GM19328 (cell line): Measurements from ENCODE around the gene DDX43.
"Not testable (repeated sequence)": the region's sequence is repeated elsewhere in the genome, so short reads cannot be mapped to it uniquely, and the experiment has no call there.

ENCODE experiments used
- ATAC-seq: cut with Tn5 transposase; IDR thresholded peaks from one replicate; pipeline ENCODE4 v1.9.1; 2021; ENCODE audit warnings: mild to moderate bottlenecking, moderate library complexity; ENCODE audit not compliant: unreplicated experiment

Gene DDX43

GRCh38 chr6:73388800-73389512, 5.7 kb upstream of the DDX43 start:
- peak; percentile 72 for ATAC-seq

DNA sequence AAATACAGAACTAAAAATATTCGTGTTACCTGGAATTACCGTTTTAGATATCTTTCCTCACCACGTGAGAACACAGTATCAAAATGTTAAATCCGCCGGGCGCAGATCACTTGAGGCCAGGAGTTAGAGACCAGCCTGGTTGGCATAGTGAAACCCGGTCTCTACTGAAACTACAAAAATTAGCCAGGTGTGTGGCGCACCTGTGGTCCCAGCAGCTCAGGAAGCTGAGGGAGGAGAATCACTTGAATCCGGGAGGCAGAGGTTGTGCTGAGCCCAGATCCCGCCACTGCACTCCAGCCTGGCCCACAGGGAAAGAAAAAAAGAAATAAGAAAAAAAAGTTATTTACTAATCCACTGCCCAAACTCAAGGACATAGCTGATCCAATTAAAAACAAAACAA, 4.8 kb upstream of the DDX43 start:
- no peak for ATAC-seq

- no peak for ATAC-seq
Observed at GRCh38 chr6:73391675-73392074, 3.0 kb upstream of the DDX43 start.

GRCh38 chr6:73392188-73392587, 2.4 kb upstream of the DDX43 start:
- ATAC-seq, result not testable (repeated sequence)

GRCh38 chr6:73393278-73393677, 1.4 kb upstream of the DDX43 start:
- ATAC-seq, result no peak

DNA sequence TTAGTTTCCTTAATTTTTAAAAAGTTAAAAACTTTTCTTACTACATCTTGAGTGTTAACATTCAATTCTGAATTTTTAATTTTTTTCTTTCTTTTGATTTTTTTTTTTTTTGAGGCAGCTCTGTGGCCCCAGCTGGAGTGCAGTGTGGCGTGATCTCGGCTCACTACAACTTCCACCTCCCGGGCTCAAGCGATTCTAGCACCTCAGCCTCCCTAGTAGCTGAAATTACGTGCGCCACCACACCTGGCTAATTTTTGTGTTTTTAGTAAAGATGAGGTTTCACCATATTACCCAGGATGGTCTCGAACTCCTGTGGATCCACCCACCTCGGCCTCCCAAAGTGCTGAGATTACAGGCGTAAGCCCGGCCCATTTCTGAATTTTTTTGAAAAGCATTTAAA, 1.2 kb downstream of the DDX43 start:
- ATAC-seq, result no peak

- ATAC-seq, result no peak
Observed at GRCh38 chr6:73400656-73401055, 6.0 kb downstream of the DDX43 start.

GRCh38 chr6:73409395-73409794, 14.8 kb downstream of the DDX43 start:
- ATAC-seq, result no peak

DNA sequence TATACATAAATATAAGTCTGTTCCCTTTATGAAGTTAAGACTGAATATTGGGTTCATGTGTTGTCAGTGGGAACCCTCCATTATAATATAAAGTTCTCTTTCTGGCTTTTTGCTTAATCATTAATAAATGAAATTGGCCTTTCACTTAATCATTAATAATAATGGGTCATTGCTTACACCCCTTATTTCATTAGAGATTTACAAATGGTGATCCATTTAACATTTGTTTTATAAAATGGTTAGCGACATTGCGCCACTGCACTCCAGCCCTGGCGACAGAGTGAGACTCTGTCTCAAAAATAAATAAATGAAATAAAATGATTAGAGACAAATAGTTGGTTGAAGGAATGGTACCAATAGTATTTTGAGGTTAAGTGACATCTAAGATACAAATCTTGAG, 18.5 kb downstream of the DDX43 start:
- no peak for ATAC-seq

- no peak for ATAC-seq
Observed at GRCh38 chr6:73418081-73418741, 23.6 kb downstream of the DDX43 start.

DNA sequence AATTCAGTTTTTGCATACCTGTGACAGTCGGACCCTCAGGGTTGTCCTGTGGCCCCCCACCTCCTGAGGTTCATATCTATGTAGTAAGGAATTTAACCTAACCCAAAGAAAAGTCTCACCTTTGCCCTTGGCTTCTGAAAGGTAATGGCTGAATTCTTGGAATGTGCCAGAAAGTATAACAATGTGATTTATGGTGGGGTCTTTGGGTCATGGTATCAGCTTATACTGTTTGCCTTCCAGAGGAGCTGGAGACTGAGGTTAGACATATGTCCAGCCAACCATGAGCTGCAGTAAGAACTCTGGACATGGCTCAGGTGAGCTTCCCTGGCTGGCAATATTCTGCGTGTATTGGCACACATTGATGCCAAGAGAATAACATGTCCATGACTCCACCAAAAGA, 26.9 kb downstream of the DDX43 start:
- no peak for ATAC-seq

- ATAC-seq, result no peak
Observed at GRCh38 chr6:73435236-73435635, 40.6 kb downstream of the DDX43 start.

DNA sequence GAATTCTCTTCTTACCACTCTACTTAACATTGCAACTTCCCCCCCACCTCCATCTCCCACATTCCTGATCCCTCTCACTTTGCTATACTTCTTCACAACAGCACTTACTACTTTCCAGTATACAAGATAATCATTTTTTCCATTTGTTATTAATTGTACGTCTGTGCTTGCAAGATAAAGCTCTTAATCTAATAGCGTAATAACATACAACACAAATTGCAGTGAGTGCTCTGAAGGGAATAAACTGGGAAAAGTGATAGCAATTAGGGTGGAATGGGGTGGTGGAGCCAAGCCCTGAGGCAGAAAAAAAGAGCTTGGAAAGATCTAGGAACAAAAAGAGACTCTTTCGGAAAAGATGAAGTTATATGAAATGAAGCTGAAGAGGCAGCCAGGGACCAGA, 48.9 kb downstream of the DDX43 start:
- ATAC-seq, result no peak

GRCh38 chr6:73451223-73452106, 56.8 kb downstream of the DDX43 start:
- peak; percentile 49 for ATAC-seq

DNA sequence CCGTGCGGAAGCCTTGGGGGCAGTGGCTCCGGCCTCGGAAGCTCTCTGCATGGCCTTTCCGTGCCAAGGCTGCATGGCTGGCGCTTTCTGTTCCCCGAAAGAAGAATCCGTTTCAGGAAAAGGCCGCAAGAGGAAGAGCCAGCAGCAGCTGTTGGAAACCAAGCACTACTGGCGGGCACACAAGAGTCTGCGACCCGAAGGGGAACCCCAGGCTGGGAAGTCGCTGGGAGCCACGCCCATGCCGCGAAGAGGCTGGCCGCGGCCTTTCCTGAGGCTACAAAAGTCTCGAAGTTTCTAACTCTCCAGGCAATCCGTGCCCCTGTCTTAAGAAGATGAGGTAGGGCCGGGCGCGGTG, 57.5 kb downstream of the DDX43 start, which contains the start of gene CGAS:
Gene CGAS, minus strand, starts transcription at position 191 of the 355 bp plus-strand sequence. Its CDS starts 116 bp downstream, at position 75.
- peak; percentile 46 for ATAC-seq

GRCh38 chr6:73455865-73456629, 61.4 kb downstream of the DDX43 start:
- no peak for ATAC-seq

DNA sequence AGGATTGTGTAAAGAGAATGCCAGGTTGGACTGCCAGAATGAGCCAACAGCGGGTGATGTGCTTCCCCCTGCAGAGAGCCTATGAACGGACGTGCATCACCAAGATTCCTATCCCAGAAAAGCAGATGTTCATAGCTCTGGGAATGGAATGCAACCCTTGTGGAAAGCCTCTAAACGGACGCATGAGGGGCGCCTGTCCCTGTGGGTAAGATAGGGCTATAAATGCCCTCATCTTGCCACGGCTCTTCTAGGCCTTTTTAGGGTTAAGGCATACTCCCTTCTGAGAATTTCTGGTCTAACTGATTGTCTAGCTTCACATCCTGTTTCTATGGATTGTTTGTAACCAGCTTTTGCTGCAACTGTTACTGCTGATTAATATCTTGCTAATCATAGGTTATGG, 64.8 kb downstream of the DDX43 start:
- ATAC-seq, result not testable (repeated sequence)

GRCh38 chr6:73460056-73460455, 65.4 kb downstream of the DDX43 start:
- ATAC-seq, result no peak

DNA sequence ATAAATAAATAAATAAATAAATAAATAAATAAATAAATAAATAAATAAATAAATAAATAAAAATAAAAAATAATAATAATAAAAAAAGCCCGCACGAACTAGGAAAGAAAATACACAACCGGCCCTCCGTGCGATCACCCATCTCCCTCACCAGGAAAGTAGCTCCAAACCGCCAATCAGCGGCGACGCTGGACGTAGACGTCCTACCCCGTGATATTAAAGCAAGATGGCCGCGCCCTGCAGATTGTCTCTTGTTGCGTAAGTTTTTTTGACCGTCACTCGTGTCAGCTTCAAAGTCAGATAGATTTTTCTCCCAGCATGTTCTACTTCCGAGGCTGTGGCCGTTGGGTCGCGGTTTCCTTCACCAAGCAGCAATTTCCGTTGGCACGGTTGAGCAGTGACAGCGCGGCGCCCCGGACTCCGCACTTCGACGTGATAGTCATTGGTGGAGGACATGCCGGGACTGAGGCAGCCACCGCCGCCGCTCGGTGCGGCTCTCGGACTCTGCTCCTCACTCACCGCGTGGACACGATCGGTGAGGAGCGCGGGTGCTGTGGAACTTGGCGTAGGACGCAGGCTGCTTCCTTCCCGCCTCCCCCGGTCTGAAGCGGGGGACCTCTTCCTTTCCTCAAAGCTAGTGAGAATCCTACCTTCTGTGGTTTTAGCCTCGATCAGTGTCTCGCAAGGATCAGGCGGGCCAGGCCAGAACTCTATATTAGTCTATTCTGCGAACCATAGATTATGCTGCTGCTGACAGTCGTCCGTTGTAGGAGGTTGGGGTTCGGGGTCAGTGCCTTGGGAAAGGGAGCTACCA, 67.1 kb downstream of the DDX43 start, which contains the start of gene MTO1:
Gene MTO1, plus strand, starts transcription at position 201 of the 814 bp plus-strand sequence. Its CDS starts 118 bp downstream, at position 319.
- ATAC-seq, result peak; percentile 96
